SK-MEL-5 (cell line): ENCODE measurements around the gene TMEM138. TPM values are rescaled to one million over a fixed set of nuclear protein-coding genes. Genes with fewer than 3 reads are reported as not detected.

ENCODE experiments used
- DNase-seq: peaks from one replicate; pipeline ENCODE4 v3.0.0-alpha.2; 2016; ENCODE audit warnings: low read depth, low spot score
- in situ Hi-C: cut with HindIII; loops from 2 replicates; pipeline ENCODE4 v1.10.0; 2016; ENCODE audit warnings: low sequenced_read_pairs, high pct_unique_total_duplicates, low pct_unique_long_range_greater_than_20kb
- polyA plus RNA-seq, 2 experiments: library from polyadenylated mRNA; depleted of rRNA; stranded (reverse); fragments of >200 nt; gene quantifications; 2 replicates each; pipeline ENCODE4 v1.2.3, GENCODE V29; 2015
- total RNA-seq: library from RNA; depleted of rRNA; stranded (reverse); fragments of >200 nt; shearing (Covaris generic); gene quantifications from 2 replicates; pipeline ENCODE4 v1.2.3, GENCODE V29; 2014; rRNA removed

TMEM138 gene
- 37.2 and 38.7 TPM in 2 replicates for total RNA-seq
- polyA plus RNA-seq (2015; cell fraction: cytosol; rRNA removed) = 30.9 and 33.0 TPM in 2 replicates
- polyA plus RNA-seq (2015; cell fraction: nucleus; rRNA removed) = 79.3 and 87.7 TPM in 2 replicates

- in situ Hi-C loops = no loop called here
- DNase-seq = peak; percentile 88
These were observed at the start of gene TMEM138, which contains the start of gene CYB561A3 for GRCh38 chr11:61361741-61362541. Gene TMEM138, plus strand, starts transcription at chr11:61362374. Its CDS starts 2,017 bp downstream, at chr11:61364391. Gene CYB561A3, minus strand, starts transcription at chr11:61361882. Its CDS starts 5,169 bp downstream, at chr11:61356713.

- in situ Hi-C loops = no loop called here
- DNase-seq = no peak
These were observed 46.9 kb upstream of the TMEM138 start for GRCh38 chr11:61315260-61315659.

GRCh38 chr11:61325649-61326414, 36.3 kb upstream of the TMEM138 start:
- DNase-seq = no peak
- in situ Hi-C loops = no loop called here

GRCh38 chr11:61327669-61328071, 34.5 kb upstream of the TMEM138 start:
- no peak for DNase-seq
- in situ Hi-C loops = no loop called here

GRCh38 chr11:61328351-61328750, 33.8 kb upstream of the TMEM138 start:
- DNase-seq = no peak
- in situ Hi-C loops = no loop called here

- in situ Hi-C loops = no loop called here
- DNase-seq = no peak
These were observed 32.3 kb upstream of the TMEM138 start for GRCh38 chr11:61329871-61330270.

GRCh38 chr11:61331651-61332050, 30.5 kb upstream of the TMEM138 start:
- in situ Hi-C loops = no loop called here
- DNase-seq = no peak

- peak; percentile 14 for DNase-seq
- in situ Hi-C loops = no loop called here
These were observed 29.8 kb upstream of the TMEM138 start for GRCh38 chr11:61332281-61332796.

GRCh38 chr11:61332797-61333549, 29.2 kb upstream of the TMEM138 start, which contains the start of the genes DDB1 and TKFC:
Gene DDB1, minus strand, starts transcription at chr11:61333105. Its CDS starts 137 bp downstream, at chr11:61332968.
Gene TKFC, plus strand, starts transcription at chr11:61333228. Its CDS starts 1,501 bp downstream, at chr11:61334729.
- in situ Hi-C loops = no loop called here

GRCh38 chr11:61333550-61334433, 28.4 kb upstream of the TMEM138 start:
- no peak for DNase-seq
- in situ Hi-C loops = no loop called here

More at GRCh38 chr11:61332797-61333549, 29.2 kb upstream of the TMEM138 start, which contains the start of the genes DDB1 and TKFC:
- DNase-seq = peak; percentile 87

GRCh38 chr11:61334434-61335354, 27.5 kb upstream of the TMEM138 start:
- in situ Hi-C loops = no loop called here
- DNase-seq = no peak

GRCh38 chr11:61335355-61335710, 26.8 kb upstream of the TMEM138 start:
- in situ Hi-C loops = no loop called here

GRCh38 chr11:61336171-61336935, 25.8 kb upstream of the TMEM138 start:
- in situ Hi-C loops = no loop called here
- peak; percentile 74 for DNase-seq

More at GRCh38 chr11:61335355-61335710, 26.8 kb upstream of the TMEM138 start:
- DNase-seq = no peak

- no peak for DNase-seq
- in situ Hi-C loops = no loop called here
These were observed 24.3 kb upstream of the TMEM138 start for GRCh38 chr11:61337706-61338470.
